DOHH2 (cell line): ENCODE results near the gene ACTL7A.

Experiments
- H3F3A ChIP-seq: fragments of 200-600 bp; sonication (generic), shearing (Covaris generic); 2 replicates; pipeline ENCODE4 v1.6.0; 2016; ENCODE audit warnings: antibody characterized with exemption, mild to moderate bottlenecking; ENCODE audit not compliant: control insufficient read depth, insufficient read depth
- H3K27ac ChIP-seq: fragments of 200-600 bp; sonication (generic); 2 replicates; pipeline ENCODE4 v1.5.1; 2014; ENCODE audit warnings: low read depth, mild to moderate bottlenecking, low read length, moderate library complexity
- H3K27me3 ChIP-seq: fragments of 200-600 bp; sonication (generic); 2 replicates; pipeline ENCODE4 v1.6.1; 2014; ENCODE audit warnings: mild to moderate bottlenecking, low read length, mixed read lengths; ENCODE audit not compliant: control insufficient read depth
- H3K36me3 ChIP-seq: fragments of 200-600 bp; sonication (generic); 2 replicates; pipeline ENCODE4 v1.6.1; 2014; ENCODE audit warnings: mild to moderate bottlenecking, low read length, moderate library complexity, mixed read lengths; ENCODE audit not compliant: control insufficient read depth
- H3K4me1 ChIP-seq: fragments of 200-600 bp; sonication (generic); 2 replicates; pipeline ENCODE4 v1.6.1; 2014; ENCODE audit warnings: mild to moderate bottlenecking, low read length, mixed read lengths; ENCODE audit not compliant: control insufficient read depth
- H3K4me2 ChIP-seq: fragments of 200-600 bp; sonication (generic); 2 replicates; pipeline ENCODE4 v1.6.0; 2014; ENCODE audit warnings: mild to moderate bottlenecking, low read length, moderate library complexity
- H3K4me3 ChIP-seq: fragments of 200-600 bp; sonication (generic); 2 replicates; pipeline ENCODE4 v1.5.1; 2014; ENCODE audit warnings: mild to moderate bottlenecking, low read length, mixed read lengths
- H3K79me2 ChIP-seq: fragments of 200-600 bp; sonication (generic); 2 replicates; pipeline ENCODE4 v1.6.1; 2014; ENCODE audit warnings: mild to moderate bottlenecking, low read length, mixed read lengths; ENCODE audit not compliant: control insufficient read depth
- H3K9me2 ChIP-seq: fragments of 200-600 bp; sonication (generic); replicated peaks from 2 replicates; pipeline ENCODE4 v1.6.1; 2014; ENCODE audit warnings: mild to moderate bottlenecking, low read length, mixed read lengths; ENCODE audit not compliant: control insufficient read depth
- H3K9me3 ChIP-seq: fragments of 200-600 bp; sonication (generic); 2 replicates; pipeline ENCODE4 v1.6.1; 2014; ENCODE audit warnings: antibody characterized with exemption, low read length, mixed read lengths; ENCODE audit not compliant: control insufficient read depth, insufficient read depth
- H4K20me1 ChIP-seq: fragments of 200-600 bp; sonication (generic); 2 replicates; pipeline ENCODE4 v1.6.0; 2014; ENCODE audit warnings: low read depth, mild to moderate bottlenecking, antibody characterized with exemption, low read length, moderate library complexity; ENCODE audit not compliant: control insufficient read depth, insufficient read depth
- EZH2phosphoT487 ChIP-seq: fragments of 200-600 bp; sonication (generic); IDR thresholded peaks from 2 replicates; pipeline ENCODE4 v1.6.1; 2017; ENCODE audit warnings: borderline replicate concordance, mild to moderate bottlenecking, antibody characterized with exemption, low read length, moderate library complexity, mixed read lengths
- TF ChIP-seq, protein P1 (sequence below): fragments of 200-600 bp; sonication (generic); IDR thresholded peaks from one replicate; pipeline ENCODE4 v1.5.1; 2014; ENCODE audit warnings: antibody characterized with exemption, mild to moderate bottlenecking, low read depth, low read length; ENCODE audit not compliant: poor library complexity, severe bottlenecking

ACTL7A gene

GRCh38 chr9:108869092-108869725 is 7.1 kb downstream of the ACTL7A start:
- Histone ChIP-seq H3K4me3 (no peak overlapping the region), H3K9me3 (no peaks in the 10 kb centered on the region), H3K79me2 (no peaks in the 10 kb centered on the region), H3K27me3 (no peaks in the 10 kb centered on the region), H3K4me1 (no peaks in the 10 kb centered on the region), H3K36me3 (peaks cover 39% of the 10 kb centered on the region), H3K27ac (no peak overlapping the region), H4K20me1 (no peaks in the 10 kb centered on the region), H3F3A (no peaks in the 10 kb centered on the region), H3K4me2 (no peak overlapping the region), H3K9me2 (no peaks in the 10 kb centered on the region)
- no peak for TF ChIP-seq EZH2phosphoT487
- TF ChIP-seq, protein P1, sequence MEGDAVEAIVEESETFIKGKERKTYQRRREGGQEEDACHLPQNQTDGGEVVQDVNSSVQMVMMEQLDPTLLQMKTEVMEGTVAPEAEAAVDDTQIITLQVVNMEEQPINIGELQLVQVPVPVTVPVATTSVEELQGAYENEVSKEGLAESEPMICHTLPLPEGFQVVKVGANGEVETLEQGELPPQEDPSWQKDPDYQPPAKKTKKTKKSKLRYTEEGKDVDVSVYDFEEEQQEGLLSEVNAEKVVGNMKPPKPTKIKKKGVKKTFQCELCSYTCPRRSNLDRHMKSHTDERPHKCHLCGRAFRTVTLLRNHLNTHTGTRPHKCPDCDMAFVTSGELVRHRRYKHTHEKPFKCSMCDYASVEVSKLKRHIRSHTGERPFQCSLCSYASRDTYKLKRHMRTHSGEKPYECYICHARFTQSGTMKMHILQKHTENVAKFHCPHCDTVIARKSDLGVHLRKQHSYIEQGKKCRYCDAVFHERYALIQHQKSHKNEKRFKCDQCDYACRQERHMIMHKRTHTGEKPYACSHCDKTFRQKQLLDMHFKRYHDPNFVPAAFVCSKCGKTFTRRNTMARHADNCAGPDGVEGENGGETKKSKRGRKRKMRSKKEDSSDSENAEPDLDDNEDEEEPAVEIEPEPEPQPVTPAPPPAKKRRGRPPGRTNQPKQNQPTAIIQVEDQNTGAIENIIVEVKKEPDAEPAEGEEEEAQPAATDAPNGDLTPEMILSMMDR: no peak

DNA sequence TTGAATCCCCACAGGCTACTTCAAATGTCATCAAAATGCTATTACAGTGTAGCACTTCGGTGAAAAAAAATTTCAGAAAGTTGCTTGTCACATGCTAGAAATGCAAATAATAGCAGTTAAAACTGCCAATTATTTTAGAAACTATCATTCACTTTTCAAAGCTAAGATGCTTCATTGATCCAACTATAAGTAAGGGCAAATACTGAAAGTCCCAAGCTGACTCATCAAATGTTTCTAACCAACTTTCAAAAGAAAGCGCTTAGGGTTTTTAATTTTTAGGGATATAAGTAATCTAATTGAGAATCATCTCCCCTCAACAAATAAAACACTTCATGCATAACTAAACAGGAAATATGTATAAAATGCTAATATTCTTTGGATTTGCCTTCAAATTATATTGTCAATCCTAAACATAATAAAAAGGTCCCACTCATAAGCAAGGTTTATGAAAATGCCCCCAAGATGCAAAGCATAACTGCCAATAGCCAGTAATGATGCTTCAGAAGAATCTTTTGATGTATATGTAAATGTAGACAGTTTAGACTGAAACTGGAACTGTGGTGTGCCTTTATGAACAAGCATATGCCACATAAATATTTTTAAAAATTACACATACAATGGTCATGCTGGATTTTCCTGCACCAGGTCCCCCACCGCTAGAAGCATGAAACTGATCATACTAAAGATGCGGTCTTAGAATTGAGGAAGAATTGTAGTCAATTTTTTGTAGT is 12.2 kb downstream of the ACTL7A start:
- Histone ChIP-seq H3K4me1 (no peaks in the 10 kb centered on the region), H3K36me3 (peaks cover 67% of the 10 kb centered on the region)

DNA sequence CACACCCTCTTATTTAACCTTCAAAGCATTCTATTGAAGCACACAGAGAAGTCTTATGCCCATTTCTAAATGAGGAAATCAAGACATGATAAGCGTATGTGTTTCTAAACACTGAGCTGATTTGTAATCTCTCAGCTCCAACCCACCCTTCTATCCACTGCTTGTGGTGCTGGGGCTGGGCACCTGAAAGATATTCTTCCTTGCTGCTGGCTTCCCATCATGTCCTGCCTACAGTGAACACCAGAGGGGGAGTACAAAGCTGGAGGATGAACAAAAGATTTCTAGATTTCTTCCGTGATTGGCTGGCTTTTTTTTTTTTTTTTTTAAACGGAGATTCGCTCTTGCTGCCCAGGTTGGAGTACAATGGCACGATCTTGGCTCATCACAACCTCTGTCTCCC is 14.4 kb downstream of the ACTL7A start:
- H3K36me3 ChIP-seq: peaks cover 74% of the 10 kb centered on the region
- no peak for TF ChIP-seq EZH2phosphoT487
- TF ChIP-seq, protein P1: no peak

More for the DNA sequence above, 12.2 kb downstream of the ACTL7A start:
- no peak overlapping the region for H3K4me3 ChIP-seq
- H3K9me2 ChIP-seq: no peaks in the 10 kb centered on the region
- H3K9me3 ChIP-seq: no peaks in the 10 kb centered on the region
- no peak overlapping the region for H3K4me2 ChIP-seq
- no peaks in the 10 kb centered on the region for H3K27me3 ChIP-seq
- TF ChIP-seq, protein P1: no peak
- no peak for TF ChIP-seq EZH2phosphoT487
- no peaks in the 10 kb centered on the region for H4K20me1 ChIP-seq
- H3K79me2 ChIP-seq: no peaks in the 10 kb centered on the region
- H3F3A ChIP-seq: no peaks in the 10 kb centered on the region
- no peak overlapping the region for H3K27ac ChIP-seq

More for the DNA sequence above, 14.4 kb downstream of the ACTL7A start:
- no peaks in the 10 kb centered on the region for H4K20me1 ChIP-seq
- no peak overlapping the region for H3K27ac ChIP-seq
- H3K79me2 ChIP-seq: no peaks in the 10 kb centered on the region
- H3F3A ChIP-seq: no peaks in the 10 kb centered on the region
- no peak overlapping the region for H3K4me3 ChIP-seq
- no peaks in the 10 kb centered on the region for H3K27me3 ChIP-seq
- no peaks in the 10 kb centered on the region for H3K9me3 ChIP-seq
- no peaks in the 10 kb centered on the region for H3K4me1 ChIP-seq
- H3K9me2 ChIP-seq: no peaks in the 10 kb centered on the region
- no peak overlapping the region for H3K4me2 ChIP-seq
